GM12878 (cell line): ENCODE data around the gene DAZAP1. TPM values are rescaled to one million over a fixed set of nuclear protein-coding genes. Genes with fewer than 3 reads are reported as not detected.

Experiments used
- ATAC-seq: fragments of 200-7000 bp; cut with Tn5 transposase; 3 replicates; pipeline ENCODE4 v1.9.1; 2020; ENCODE audit warnings: mild to moderate bottlenecking, moderate library complexity
- BruUV-seq: library from RNA; stranded (reverse); fragments of 400-500 nt; replicated peaks from 2 replicates; lab custom pipeline; 2021; lab: Mats Ljungman, UMichigan
- CTCF ChIA-PET: fragments of 300-600 bp; sonication (Branson Sonifier 250); formaldehyde crosslinking; extraction: SDS; loops from one replicate; lab custom pipeline; 2021; ENCODE audit warnings: inconsistent platforms; lab: Yijun Ruan, JAX
- POLR2A ChIA-PET: fragments of 350-600 bp; formaldehyde crosslinking; extraction: SDS; loops from one replicate; lab custom pipeline; 2021; ENCODE audit warnings: inconsistent platforms; lab: Charles Lee
- RAD21 ChIA-PET: fragments of 300-600 bp; sonication (Branson Sonifier 250); formaldehyde crosslinking; loops from one replicate; lab custom pipeline; 2023; ENCODE audit warnings: antibody characterized with exemption; ENCODE audit not compliant: unreplicated experiment; lab: Charles Lee
- SMC1A ChIA-PET: fragments of 300-600 bp; sonication (Branson Sonifier 250); formaldehyde crosslinking; loops from one replicate; lab custom pipeline; 2023; ENCODE audit not compliant: unreplicated experiment, uncharacterized antibody; lab: Charles Lee
- DNase-seq: peaks from one replicate; pipeline ENCODE4 v3.0.0-alpha.2; 2011; ENCODE audit warnings: low read depth, low spot score
- FAIRE-seq: peaks from 3 replicates; lab custom pipeline; 2011; peaks lifted over from hg19 to GRCh38; lab: Jason Lieb, UNC
- H2AFZ ChIP-seq: 2 replicates; pipeline ENCODE4 v1.6.0; 2011; ENCODE audit warnings: low read depth, low read length, control low read depth; ENCODE audit not compliant: control insufficient read depth
- H3K27ac ChIP-seq: 2 replicates; pipeline ENCODE4 v1.5.1; 2011; ENCODE audit warnings: control low read depth; ENCODE audit not compliant: control insufficient read depth, insufficient read depth
- H3K27me3 ChIP-seq, 2 experiments: replicated peaks in 1 of 2; 2 replicates each; pipeline versions ENCODE4 v1.6.0 to v1.6.1; 2011; ENCODE audit warnings: low read length in 1 of 2; ENCODE audit not compliant: control insufficient read depth in 2 of 2, insufficient read depth in 2 of 2
- H3K36me3 ChIP-seq, 2 experiments: 2 replicates each; pipeline ENCODE4 v1.5.1; 2011; ENCODE audit warnings: low read length in 1 of 2; ENCODE audit not compliant: control insufficient read depth in 2 of 2, insufficient read depth in 2 of 2
- H3K4me1 ChIP-seq: 2 replicates; pipeline ENCODE4 v1.6.1; 2011; ENCODE audit warnings: mild to moderate bottlenecking, low read length, moderate library complexity, mixed read lengths; ENCODE audit not compliant: control insufficient read depth, insufficient read depth
- H3K4me2 ChIP-seq: 2 replicates; pipeline ENCODE4 v1.6.0; 2011; ENCODE audit warnings: control low read depth; ENCODE audit not compliant: control insufficient read depth, insufficient read depth
- H3K4me3 ChIP-seq: fragments of 200-600 bp; sonication (generic); 2 replicates; pipeline ENCODE4 v1.5.1; 2016
- H3K79me2 ChIP-seq: 2 replicates; pipeline ENCODE4 v1.6.0; 2011; ENCODE audit warnings: low read length; ENCODE audit not compliant: control insufficient read depth, insufficient read depth
- H3K9ac ChIP-seq: 2 replicates; pipeline ENCODE4 v1.8.0; 2011; ENCODE audit warnings: low read length, control low read depth, mixed read lengths; ENCODE audit not compliant: control insufficient read depth, insufficient read depth
- H3K9me3 ChIP-seq: replicated peaks from 3 replicates; pipeline ENCODE4 v1.5.1; 2011; ENCODE audit warnings: mild to moderate bottlenecking, low read length; ENCODE audit not compliant: control insufficient read depth, insufficient read depth
- H4K20me1 ChIP-seq: 2 replicates; pipeline ENCODE4 v1.6.0; 2011; ENCODE audit not compliant: control insufficient read depth, insufficient read depth
- CBFB ChIP-seq: IDR thresholded peaks from 2 replicates; pipeline ENCODE4 v1.6.1; 2016; ENCODE audit warnings: antibody characterized with exemption, low read depth
- EZH2 ChIP-seq: IDR thresholded peaks from 2 replicates; pipeline ENCODE4 v1.6.1; 2012; ENCODE audit warnings: low read depth, mild to moderate bottlenecking, control low read depth, inconsistent platforms, low read length, borderline replicate concordance; ENCODE audit not compliant: control insufficient read depth
- NKRF ChIP-seq: fragments of 450-650 bp; conservative IDR thresholded peaks from 2 replicates; pipeline ENCODE4 v1.6.1; 2017; ENCODE audit warnings: mild to moderate bottlenecking, moderate library complexity
- PAX5 ChIP-seq: IDR thresholded peaks from 2 replicates; pipeline ENCODE4 v1.6.1; 2011; ENCODE audit warnings: low read depth, low read length, borderline replicate concordance
- POLR2A ChIP-seq: IDR thresholded peaks from 2 replicates; pipeline ENCODE4 v1.6.1; 2011; ENCODE audit warnings: low read depth, mild to moderate bottlenecking, low read length
- ZBTB40 ChIP-seq: fragments of 450-650 bp; IDR thresholded peaks from 2 replicates; pipeline ENCODE4 v1.6.1; 2016; ENCODE audit warnings: mild to moderate bottlenecking, moderate library complexity, borderline replicate concordance
- WGBS: methylation state at CpG from one replicate; pipeline ENCODE4 v1.1.6; 2016; ENCODE audit warnings: low lambda C conversion rate; ENCODE audit not compliant: insufficient replicate concordance, insufficient coverage; ENCODE audit errors: missing lambda C conversion rate; 5-methylcytosine and 5-hydroxymethylcytosine counted together
- in situ Hi-C: fragments of 300-500 bp; cut with MboI; formaldehyde crosslinking; loops from 9 replicates; pipeline ENCODE4 v1.14.3; 2018; ENCODE audit warnings: mixed read lengths
- intact Hi-C: fragments of 100-400 bp; cut with micrococcal nuclease; formaldehyde crosslinking; loops from one replicate; pipeline ENCODE4 v1.14.2; 2022; ENCODE audit not compliant: unreplicated experiment
- polyA plus RNA-seq, 11 experiments: library from polyadenylated mRNA; depleted of rRNA in 4 of 11; unstranded in 6 of 11; stranded (reverse) in 5 of 11; fragments of >200 nt; fragmentation: Nextera tagmentation in 4 of 11; fragmentation: Illumina TruSeq in 1 of 11; extraction: Ambion mirVana in 4 of 11; extraction: Trizol in 1 of 11; gene quantifications; 1 replicate in 1 of 11; 2 replicates in 10 of 11; pipeline versions ENCODE4 v1.2.1 to v1.2.3, GENCODE V29; 2011 to 2016; ENCODE audit warnings: inconsistent platforms in 2 of 11, missing spikeins in 2 of 11, low read depth in 1 of 11
- total RNA-seq, 4 experiments: library from RNA; depleted of rRNA in 3 of 4; stranded (reverse); fragments of >200 nt in 3 of 4; fragmentation: Illumina TruSeq in 1 of 4; extraction: Trizol in 1 of 4; gene quantifications; 2 replicates each; pipeline versions ENCODE4 v1.2.1 to v1.2.3, GENCODE V29; 2013 to 2021
- TF ChIP-seq, protein P1 (sequence below): IDR thresholded peaks from 2 replicates; pipeline ENCODE4 v1.6.1; 2011; ENCODE audit warnings: borderline replicate concordance, low read depth, mild to moderate bottlenecking, moderate library complexity, mixed read lengths, low read length; ENCODE audit not compliant: insufficient read depth; ENCODE audit errors: extremely low read length

The DAZAP1 gene
- total and polyA plus RNA-seq, 10 of the 15 experiments (the other 5 are each of a cell fraction or from before 2014, with no cell fraction given), result 9.9 to 240 (median 92.3) TPM

DNA sequence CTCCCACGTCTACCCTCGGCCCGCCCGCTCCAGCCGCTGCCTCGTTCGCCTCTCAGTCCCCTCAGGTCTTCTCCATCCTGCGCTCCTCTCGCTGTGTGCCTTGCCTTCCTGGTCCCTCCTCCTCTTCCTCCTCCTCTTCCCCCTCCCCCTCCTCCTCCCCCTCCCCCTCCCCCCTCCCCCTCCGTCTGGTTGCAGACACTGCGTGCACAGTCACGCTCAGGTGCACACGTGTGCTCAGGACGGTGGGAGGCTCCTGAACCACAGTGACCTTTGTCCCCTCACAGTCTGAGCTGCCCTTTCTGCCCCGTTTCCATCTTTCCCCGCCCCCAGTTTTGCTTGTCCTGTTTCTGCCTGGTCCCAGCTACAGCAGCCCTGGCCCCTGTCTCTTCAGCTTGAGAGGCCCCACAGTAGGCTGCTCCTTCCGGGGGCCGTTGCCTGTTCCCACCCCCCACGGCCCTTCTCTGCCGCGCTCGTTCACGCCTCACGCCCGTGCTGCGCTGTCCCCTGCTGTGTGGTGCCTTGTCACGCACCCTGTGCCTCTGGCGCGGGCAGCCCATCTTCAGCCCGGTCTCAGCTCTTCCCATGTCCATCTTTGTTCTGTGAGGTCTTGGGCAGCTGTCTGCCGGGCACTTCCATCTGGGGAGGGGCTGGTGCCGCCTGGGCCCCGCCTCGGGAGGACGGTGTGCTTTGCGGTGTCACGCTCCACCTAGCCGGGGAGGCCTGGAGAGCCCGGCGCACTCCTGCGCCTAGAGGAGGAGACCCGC, 17.0 kb downstream of the DAZAP1 start:
- WGBS, result 92% methylated on average over 32 of the region's 42 CpGs
- RAD21 ChIA-PET, result no interaction called here
- FAIRE-seq, result no peak
- no TSS peak for BruUV-seq
- TF ChIP-seq, protein P1, sequence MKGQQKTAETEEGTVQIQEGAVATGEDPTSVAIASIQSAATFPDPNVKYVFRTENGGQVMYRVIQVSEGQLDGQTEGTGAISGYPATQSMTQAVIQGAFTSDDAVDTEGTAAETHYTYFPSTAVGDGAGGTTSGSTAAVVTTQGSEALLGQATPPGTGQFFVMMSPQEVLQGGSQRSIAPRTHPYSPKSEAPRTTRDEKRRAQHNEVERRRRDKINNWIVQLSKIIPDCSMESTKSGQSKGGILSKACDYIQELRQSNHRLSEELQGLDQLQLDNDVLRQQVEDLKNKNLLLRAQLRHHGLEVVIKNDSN, result no peak
- TF ChIP-seq POLR2A (peak; percentile 50), PAX5 (peak; percentile 57; the same call in 1 of the 2 replicates)
- no peak overlapping the region for H3K9ac ChIP-seq
- H2AFZ ChIP-seq, result no peak overlapping the region
- peaks cover 14 to 57% of the 10 kb centered on the region in 2 experiments; a peak in 3 of 4 replicates for H3K36me3 ChIP-seq
- intact Hi-C loops, result no loop called here
- SMC1A ChIA-PET, result no interaction called here
- no peaks in the 10 kb centered on the region for H3K79me2 ChIP-seq
- POLR2A ChIA-PET, result interaction anchor here (0.5 kb wide), 1 partner anchor 12 kb away, joined by 3 read pairs; no protein-coding TSS in a partner anchor
- H3K4me2 ChIP-seq, result no peak overlapping the region
- H3K4me3 ChIP-seq, result no peak overlapping the region
- ATAC-seq, result no peak
- no peaks in the 10 kb centered on the region for H3K9me3 ChIP-seq
- no peaks in the 10 kb centered on the region for H3K4me1 ChIP-seq
- H3K27ac ChIP-seq, result no peak overlapping the region
- H3K27me3 ChIP-seq, result no peaks in the 10 kb centered on the region
- CTCF ChIA-PET, result no interaction called here
- in situ Hi-C loops, result no loop called here
- no peaks in the 10 kb centered on the region for H4K20me1 ChIP-seq
- DNase-seq, result no peak

DNA sequence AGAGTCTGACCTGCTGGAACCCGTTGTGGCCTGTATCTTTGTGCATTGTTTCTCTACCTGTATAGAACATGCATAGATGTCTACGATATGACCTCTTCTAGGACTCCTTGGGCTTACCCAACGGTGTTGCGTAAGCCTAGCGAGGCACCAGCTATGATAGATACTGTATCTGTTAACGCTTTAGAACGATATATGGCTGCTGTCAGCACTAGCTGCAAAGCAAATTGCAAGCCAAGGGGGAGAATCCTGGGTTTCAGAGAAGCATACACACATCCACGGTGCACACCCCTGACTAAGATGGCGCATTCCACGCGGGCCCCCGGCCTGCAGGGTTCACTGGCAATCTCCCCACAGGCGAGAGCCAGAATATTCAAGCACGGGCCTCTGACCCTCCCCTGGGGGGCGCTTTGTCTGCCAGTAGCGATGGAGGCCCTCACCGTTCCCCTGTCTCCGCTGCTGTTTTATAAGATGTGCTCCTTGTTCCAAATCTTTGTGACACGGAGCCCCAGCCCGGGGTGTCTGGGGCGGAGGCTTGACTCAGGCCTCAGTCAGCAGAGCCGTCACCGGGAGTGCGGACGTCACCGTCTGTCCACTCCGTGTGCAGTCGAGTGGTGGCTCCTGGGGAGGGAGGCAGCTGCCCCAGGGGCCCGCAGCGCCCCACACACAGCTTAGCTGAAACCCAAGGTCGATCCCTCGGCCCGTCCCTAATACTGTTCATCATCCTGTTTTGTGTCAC, 17.9 kb downstream of the DAZAP1 start:
- no peak for FAIRE-seq
- TF ChIP-seq NKRF, result no peak
- TF ChIP-seq CBFB, result no peak
- TF ChIP-seq PAX5, result no peak
- no peak for TF ChIP-seq ZBTB40
- TF ChIP-seq EZH2, result no peak

More for the DNA sequence above, 17.9 kb downstream of the DAZAP1 start:
- Histone ChIP-seq H3K9me3 (no peaks in the 10 kb centered on the region), H3K4me2 (no peak overlapping the region), H2AFZ (no peak overlapping the region), H3K4me1 (no peaks in the 10 kb centered on the region), H4K20me1 (no peaks in the 10 kb centered on the region), H3K79me2 (no peaks in the 10 kb centered on the region), H3K4me3 (no peak overlapping the region), H3K27me3 (no peaks in the 10 kb centered on the region), H3K9ac (no peak overlapping the region), H3K36me3 (peaks cover 16 to 64% of the 10 kb centered on the region in 2 experiments), H3K27ac (no peak overlapping the region)
- CTCF ChIA-PET, result no interaction called here
- ATAC-seq, result no peak
- POLR2A ChIA-PET, result no interaction called here
- intact Hi-C loops, result no loop called here
- TSS peak; percentile 24 for BruUV-seq
- WGBS, result 98% methylated on average over 33 of the region's 33 CpGs
- RAD21 ChIA-PET, result no interaction called here
- SMC1A ChIA-PET, result no interaction called here
- in situ Hi-C loops, result no loop called here
- no peak for DNase-seq
